Stimulated activated CD4-positive, alpha-beta T cell treated with anti-CD3 and anti-CD28 coated beads, Interleukin-15, amount 100 ng/mL, for 1 hour (primary cell): Measurements from ENCODE around the gene SAPCD1.

Experiments
- DNase-seq, 2 donors: peaks; one replicate each; pipeline ENCODE4 v3.0.0-alpha.2; 2020; ENCODE audit warnings: low read depth in 1 of 2, low spot score in 1 of 2

The SAPCD1 gene

GRCh38 chr6:31762356-31762755 is at the start of gene SAPCD1:
Gene SAPCD1 (plus strand): TSS chr6:31762656. CDS start chr6:31763055, 399 bp downstream.
- no peak for DNase-seq

DNA sequence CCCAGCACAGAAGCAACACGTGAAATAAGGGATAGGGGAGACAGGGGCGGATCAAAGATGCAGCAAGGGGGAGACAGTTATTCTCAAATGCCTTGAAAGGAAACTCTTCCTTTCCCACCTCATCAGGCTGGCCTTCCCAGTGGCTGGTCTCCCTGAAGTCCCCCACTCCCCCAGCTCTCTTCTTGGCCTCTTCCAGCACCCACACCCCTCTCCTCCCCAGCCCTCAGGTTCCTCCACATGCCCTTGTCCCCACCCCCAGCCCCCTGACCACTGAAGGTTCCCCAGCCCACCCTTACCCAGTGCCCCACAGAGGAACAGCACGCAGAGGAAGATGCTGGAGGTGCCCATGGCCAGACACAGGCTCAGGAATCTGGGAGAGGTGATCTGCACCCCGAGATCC is 49.0 kb upstream of the SAPCD1 start:
- no peak for DNase-seq

- no peak for DNase-seq
These were observed 48.3 kb upstream of the SAPCD1 start for GRCh38 chr6:31713991-31714684.

GRCh38 chr6:31715022-31715958 is 47.2 kb upstream of the SAPCD1 start, which contains the start of gene LY6G6D:
Gene LY6G6D (plus strand): TSS chr6:31715348. CDS start chr6:31715356, 8 bp downstream.
- no peak for DNase-seq

DNA sequence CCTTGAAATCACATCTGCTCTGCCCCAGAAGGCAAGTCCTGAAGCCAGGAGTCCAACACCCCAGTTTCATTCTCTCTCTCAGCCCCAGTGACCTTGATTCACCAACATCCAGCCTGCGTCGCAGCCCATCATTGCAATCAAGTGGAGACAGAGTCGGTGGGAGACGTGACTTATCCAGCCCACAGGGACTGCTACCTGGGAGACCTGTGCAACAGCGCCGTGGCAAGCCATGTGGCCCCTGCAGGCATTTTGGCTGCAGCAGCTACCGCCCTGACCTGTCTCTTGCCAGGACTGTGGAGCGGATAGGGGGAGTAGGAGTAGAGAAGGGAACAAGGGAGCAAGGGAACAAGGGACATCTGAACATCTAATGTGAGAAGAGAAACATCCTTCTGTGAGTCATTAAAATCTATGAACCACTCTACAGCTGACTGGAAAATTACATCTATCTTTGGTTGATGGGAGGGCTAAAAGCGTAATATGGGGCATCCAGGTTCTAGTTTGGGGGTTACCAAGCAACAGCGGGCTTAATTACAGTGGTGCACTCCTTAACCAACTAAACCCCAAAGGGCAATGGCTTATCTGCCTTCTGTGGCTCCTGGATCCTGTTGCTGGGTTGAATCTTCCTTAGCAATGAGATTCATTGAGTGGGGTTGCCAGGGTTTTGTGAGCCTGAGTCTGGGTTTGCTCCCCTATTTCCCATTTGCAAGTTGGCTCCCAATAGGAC is 44.8 kb upstream of the SAPCD1 start:
- no peak for DNase-seq

- no peak for DNase-seq
These were observed 44.2 kb upstream of the SAPCD1 start for GRCh38 chr6:31718265-31718664.

- DNase-seq: no peak
These were observed 43.5 kb upstream of the SAPCD1 start for GRCh38 chr6:31719001-31719400.

GRCh38 chr6:31720196-31720770 is 42.2 kb upstream of the SAPCD1 start:
- no peak for DNase-seq

GRCh38 chr6:31721351-31722020 is 41.0 kb upstream of the SAPCD1 start, which contains the start of gene LY6G6C:
Gene LY6G6C (minus strand): TSS chr6:31721746. CDS start chr6:31721679, 67 bp downstream.
- no peak for DNase-seq

DNA sequence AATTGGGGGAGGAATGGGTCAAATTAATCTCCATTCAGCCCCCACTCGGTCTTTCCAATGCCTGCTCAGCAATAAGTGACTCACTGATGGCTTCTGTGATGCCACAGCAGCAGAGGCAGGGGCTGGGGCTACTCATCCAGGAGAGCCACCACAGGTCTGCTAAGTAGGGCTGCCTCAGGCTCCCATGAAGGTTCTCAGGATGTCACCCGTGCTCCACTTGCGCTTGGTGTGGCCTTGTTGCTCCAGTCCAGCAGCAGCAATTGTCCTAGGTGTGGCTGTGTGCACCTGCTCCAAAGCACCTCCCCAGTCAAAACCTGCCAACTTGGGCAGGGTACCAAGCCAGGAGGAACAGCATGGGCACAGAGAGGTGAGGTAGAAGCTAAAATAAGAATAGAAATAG is 40.3 kb upstream of the SAPCD1 start:
- no peak for DNase-seq

- DNase-seq: no peak
These were observed 39.0 kb upstream of the SAPCD1 start, which contains the start of gene MPIG6B for GRCh38 chr6:31723245-31723979. Gene MPIG6B (plus strand): TSS chr6:31723373. CDS start chr6:31723384, 11 bp downstream.

GRCh38 chr6:31723980-31724691 is 38.3 kb upstream of the SAPCD1 start:
- no peak for DNase-seq

- DNase-seq: no peak
These were observed 36.7 kb upstream of the SAPCD1 start for GRCh38 chr6:31725502-31726350.

GRCh38 chr6:31727034-31727716 is 35.3 kb upstream of the SAPCD1 start:
- no peak for DNase-seq

DNA sequence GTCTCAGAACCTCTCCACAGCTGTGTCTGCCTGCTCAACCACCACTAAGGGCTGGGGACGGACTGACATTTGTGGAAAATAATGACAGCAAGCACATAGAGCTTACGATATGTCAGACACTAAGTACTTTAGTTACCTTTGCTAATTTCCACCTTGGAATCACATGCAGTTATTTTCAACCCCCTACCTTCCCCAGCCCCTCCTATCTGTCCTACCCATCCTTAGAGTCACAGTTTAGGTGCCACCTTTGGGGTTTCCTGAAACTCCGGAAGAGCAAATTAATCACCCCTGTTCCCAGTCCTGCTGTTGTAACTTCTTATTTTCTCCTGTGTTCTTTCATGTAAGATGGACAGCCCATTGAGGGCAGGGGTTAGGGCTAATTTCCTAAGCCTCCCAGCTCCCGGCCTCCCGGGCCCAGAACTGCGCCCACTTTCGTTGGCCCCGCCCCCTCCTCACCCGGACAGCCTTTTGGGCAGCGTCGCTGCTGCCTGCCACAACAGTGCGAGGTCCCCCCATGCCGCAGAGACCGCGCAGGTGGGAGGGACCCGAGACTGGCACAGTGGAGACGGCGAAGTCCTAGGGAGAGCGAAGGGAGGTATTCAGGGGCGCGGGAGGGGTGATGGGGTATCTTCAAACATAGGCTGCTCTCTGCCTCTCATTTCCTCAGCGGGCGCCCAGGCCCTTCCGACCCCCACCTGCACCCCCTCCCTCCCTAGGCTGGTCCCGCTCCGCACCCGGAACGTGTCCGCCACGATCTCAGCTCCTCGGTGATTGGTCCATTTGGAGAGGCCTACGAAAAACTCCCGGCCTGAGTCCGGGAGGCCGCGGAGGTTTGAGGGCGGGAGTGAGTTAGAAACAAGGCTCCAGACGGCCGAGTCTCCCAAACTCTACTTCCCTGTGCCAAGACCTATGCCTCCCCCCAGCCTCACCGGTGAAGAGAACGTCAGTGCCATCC is 34.5 kb upstream of the SAPCD1 start:
- no peak for DNase-seq

DNA sequence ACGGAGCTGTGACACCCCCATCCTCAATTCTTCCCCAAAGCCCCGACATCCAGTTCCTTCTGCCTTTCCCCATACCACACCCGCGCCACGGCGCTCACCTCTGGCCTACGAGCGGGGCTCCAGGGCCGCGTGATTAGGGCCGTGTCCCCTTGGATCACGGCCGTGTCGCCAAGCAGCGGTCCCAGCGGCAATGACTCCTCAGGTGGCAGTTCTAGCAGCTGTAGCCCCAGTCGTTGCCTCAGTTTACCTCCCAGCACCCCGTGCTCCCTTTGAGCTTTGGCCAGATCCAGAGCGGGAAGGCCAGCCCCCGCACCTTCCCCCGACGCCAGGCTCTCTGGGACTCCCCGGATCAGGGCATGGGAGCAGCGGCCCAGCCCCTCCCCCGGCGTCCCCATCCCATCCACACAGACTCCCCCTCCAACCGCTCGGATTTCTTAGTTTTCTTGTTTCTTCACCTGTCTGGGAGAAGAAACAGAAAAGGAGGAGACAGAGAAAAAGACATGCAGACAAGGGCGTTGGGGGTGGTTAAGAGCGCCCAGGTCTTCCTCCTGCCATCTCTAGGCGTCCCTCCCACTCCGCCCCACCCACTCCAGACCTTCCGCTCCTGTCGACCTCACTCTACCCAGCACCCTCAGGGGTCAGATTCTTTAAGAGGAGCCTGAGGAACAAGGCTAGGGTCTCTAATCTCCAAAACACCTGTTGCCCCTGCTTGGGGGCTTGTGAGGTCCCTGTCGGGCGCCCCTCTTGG is 33.5 kb upstream of the SAPCD1 start, which contains the start of gene DDAH2:
Gene DDAH2 (minus strand): TSS at position 533 of the 748 bp plus-strand sequence. CDS start 138 bp downstream, at position 395.
- no peak for DNase-seq
